ENCODE results near the gene DCAF5.
"Not testable (repeated sequence)": the region's sequence is repeated elsewhere in the genome, so short reads cannot be mapped to it uniquely, and the experiment has no call there.

Gene DCAF5

DNA sequence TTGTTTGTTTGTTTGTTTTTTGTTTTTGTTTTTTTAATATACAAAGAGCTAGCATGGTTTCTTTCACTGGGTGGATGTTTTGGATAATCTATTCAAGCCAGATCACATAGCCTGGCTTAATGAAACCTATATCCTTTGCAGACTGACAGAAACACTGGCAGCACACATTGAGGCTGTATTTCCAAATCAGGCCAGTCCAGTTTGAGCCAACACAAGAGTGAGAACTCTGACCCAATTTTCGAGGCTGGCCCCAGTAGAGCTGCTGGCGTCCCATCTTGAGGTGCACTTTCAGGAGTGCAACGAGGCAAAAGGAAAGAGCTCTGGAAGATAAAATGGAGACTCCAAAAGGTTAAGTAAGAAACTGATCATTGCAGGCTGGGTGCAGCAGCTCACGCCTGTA is 129.9 kb downstream of the DCAF5 start:
- in situ Hi-C loops (cut with MboI; ENCODE audit: low pct_unique_long_range_greater_than_20kb, low sequenced_read_pairs, unreplicated experiment), result no loop called here

DNA sequence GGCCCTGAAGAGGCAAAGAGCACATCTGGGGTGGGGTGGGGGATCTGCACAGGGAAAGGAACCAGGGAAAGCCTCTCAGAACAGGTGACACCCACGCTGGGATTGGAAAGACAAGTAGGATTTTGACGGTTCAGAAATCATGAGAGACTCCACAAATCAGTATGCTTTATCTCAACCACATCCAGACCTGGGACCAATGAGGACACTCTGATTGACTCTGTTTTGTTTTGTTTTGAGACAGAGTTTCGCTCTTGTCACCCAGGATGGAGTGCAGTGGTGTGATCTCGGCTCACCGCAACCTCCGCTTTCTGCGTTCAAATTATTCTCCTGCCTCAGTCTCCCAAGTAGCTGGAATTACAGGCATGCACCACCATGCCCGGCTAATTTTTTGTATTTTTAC is 130.8 kb downstream of the DCAF5 start:
- in situ Hi-C loops (cut with MboI; ENCODE audit: low pct_unique_long_range_greater_than_20kb, low sequenced_read_pairs, unreplicated experiment); DNase-seq (ENCODE audit: low spot score): not testable (repeated sequence)

More for the DNA sequence above, 129.9 kb downstream of the DCAF5 start:
- TF ChIP-seq, protein P1, sequence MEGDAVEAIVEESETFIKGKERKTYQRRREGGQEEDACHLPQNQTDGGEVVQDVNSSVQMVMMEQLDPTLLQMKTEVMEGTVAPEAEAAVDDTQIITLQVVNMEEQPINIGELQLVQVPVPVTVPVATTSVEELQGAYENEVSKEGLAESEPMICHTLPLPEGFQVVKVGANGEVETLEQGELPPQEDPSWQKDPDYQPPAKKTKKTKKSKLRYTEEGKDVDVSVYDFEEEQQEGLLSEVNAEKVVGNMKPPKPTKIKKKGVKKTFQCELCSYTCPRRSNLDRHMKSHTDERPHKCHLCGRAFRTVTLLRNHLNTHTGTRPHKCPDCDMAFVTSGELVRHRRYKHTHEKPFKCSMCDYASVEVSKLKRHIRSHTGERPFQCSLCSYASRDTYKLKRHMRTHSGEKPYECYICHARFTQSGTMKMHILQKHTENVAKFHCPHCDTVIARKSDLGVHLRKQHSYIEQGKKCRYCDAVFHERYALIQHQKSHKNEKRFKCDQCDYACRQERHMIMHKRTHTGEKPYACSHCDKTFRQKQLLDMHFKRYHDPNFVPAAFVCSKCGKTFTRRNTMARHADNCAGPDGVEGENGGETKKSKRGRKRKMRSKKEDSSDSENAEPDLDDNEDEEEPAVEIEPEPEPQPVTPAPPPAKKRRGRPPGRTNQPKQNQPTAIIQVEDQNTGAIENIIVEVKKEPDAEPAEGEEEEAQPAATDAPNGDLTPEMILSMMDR (IDR thresholded peaks at IDR 0.05; ENCODE audit: extremely low read depth, insufficient read depth, missing control alignments), result no peak
- no peak for DNase-seq (ENCODE audit: low spot score)

DNA sequence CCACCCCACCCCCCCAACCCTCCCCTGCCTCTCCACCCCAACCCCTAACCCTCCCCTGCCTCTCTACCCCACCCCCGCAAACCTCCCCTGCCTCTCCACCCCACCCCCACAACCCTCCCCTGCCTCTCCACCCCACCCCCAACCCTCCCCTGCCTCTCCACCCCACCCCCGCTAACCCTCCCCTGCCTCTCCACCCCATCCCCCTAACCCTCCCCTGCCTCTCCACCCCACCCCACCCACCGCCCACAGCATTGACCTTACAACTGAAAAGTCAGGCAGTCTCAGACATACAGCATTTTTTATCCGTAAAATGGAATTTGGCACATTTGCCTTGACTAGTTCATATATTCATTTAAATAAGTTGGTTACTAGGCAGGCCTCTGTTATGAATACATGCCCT is 135.2 kb downstream of the DCAF5 start:
- no peak for DNase-seq (ENCODE audit: low spot score)
- TF ChIP-seq, protein P1 (IDR thresholded peaks at IDR 0.05; ENCODE audit: extremely low read depth, insufficient read depth, missing control alignments), result no peak
- in situ Hi-C loops (cut with MboI; ENCODE audit: low pct_unique_long_range_greater_than_20kb, low sequenced_read_pairs, unreplicated experiment), result no loop called here

DNA sequence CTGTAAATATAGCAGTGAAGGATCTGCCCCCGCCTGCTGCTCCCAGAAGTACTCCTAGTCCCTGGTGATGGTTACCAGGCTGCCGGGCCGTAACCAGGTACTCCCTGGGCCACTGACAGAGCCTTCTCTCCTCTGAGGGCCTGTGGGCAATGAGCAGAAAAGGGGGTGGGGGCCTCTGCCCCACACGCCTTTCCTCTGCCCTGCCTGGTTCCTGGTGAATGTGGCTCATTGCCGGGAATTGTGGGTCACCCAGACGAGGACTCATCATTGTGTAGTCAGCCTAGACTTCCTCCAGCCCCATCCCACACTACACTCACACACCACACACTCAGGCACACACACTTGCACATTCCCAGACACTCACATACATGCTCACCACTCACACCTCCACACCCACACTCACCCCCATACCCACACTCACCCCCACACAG is 138.1 kb downstream of the DCAF5 start:
- no peak for DNase-seq (ENCODE audit: low spot score)
- in situ Hi-C loops (cut with MboI; ENCODE audit: low pct_unique_long_range_greater_than_20kb, low sequenced_read_pairs, unreplicated experiment), result no loop called here
- TF ChIP-seq, protein P1 (IDR thresholded peaks at IDR 0.05; ENCODE audit: extremely low read depth, insufficient read depth, missing control alignments), result no peak

DNA sequence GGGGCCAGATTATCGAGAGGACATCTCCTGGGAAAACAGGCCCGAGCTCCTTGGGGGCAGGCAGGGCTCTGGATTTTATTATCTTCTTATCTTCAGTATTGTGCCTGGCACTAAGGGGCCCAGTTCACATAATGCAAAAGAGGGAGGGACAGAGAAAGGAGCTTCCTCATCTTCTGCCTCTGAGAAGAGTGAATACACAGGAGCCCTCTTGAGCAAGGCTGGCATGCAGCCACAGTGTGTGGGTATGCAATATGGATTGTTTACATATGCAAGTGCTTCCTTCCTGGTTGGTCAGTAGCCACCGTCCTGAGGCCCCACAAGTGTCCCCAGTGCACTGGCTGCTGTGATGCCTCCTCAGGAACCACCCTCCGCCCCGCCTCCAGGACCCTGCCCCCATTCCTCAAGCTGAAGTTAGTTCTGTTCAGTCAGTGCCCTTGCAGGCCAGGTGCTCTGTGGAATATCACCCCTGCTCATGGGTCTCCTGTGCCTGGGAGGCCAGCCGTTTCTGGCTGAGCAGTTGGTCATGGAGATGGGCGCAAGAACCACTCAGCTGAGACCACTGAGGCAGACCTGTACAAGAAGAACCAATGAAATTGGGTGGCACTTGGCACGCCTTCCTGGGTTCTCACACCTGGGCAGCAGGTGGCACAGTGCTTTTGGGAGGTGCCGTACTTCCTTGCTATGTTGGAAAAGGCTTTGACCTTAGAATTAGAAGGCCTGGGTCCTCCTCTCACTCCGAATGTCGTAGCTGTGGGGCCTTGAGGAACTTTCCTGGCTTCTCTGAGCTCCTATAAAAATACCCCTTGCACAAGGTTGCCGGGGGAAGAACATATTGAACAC is 138.8 kb downstream of the DCAF5 start:
- in situ Hi-C loops (cut with MboI; ENCODE audit: low pct_unique_long_range_greater_than_20kb, low sequenced_read_pairs, unreplicated experiment), result no loop called here
- no peak for DNase-seq (ENCODE audit: low spot score)
- TF ChIP-seq, protein P1 (IDR thresholded peaks at IDR 0.05; ENCODE audit: extremely low read depth, insufficient read depth, missing control alignments), result no peak

DNA sequence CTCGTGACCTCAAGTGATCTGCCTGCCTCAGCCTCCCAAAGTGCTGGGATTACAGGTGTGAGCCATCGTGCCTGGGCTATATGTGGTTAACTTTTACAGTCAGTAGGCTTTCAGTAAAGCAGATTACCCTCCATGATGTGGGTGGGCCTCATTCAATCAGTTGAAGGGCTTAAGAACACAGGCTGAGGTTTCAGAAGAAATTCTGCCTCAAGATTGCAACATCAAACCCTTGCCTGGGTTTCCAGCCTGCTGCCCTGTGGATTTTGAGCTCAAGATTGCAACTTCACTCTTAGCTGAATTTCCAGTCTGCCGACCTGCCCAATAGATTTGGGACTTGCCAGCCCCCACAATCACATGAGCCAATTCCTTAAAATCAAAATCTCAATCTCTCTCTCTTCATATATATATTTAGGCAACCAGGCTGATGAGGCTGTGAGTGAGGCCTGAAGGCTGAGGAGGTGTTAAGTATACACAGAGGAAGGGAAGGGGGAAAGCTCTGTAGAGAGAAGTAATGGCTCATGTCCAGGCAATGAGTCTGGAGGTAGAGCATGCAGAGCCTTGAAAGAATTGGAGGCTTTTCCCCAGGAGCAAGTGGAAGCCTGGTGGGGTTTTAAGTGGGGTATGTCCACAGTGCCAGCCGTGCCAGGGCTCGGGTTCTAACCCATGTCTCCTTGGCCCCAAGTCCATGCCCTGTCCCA is 140.5 kb downstream of the DCAF5 start:
- no peak for DNase-seq (ENCODE audit: low spot score)
- in situ Hi-C loops (cut with MboI; ENCODE audit: low pct_unique_long_range_greater_than_20kb, low sequenced_read_pairs, unreplicated experiment), result no loop called here
- TF ChIP-seq, protein P1 (IDR thresholded peaks at IDR 0.05; ENCODE audit: extremely low read depth, insufficient read depth, missing control alignments), result no peak

DNA sequence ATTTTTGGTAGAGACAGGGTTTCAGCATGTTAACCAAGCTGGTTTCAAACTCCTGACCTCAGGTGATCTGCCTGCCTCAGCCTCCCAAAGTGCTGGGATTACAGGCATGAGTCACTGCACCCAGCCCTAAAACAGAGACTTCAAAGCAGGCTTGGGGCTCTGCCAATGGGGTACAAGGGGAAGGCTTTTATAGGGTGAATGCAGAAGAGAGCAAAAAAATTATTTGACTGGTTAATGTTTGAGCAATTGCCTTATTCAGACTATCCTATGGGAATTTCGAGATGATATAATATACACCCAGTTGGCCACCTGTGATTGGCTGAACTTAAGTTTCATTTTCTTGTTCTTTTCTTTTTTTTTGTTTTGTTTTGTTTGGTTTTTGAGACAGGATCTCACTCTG is 142.3 kb downstream of the DCAF5 start:
- in situ Hi-C loops (cut with MboI; ENCODE audit: low pct_unique_long_range_greater_than_20kb, low sequenced_read_pairs, unreplicated experiment), result no loop called here
- DNase-seq (ENCODE audit: low spot score), result no peak
- TF ChIP-seq, protein P1 (IDR thresholded peaks at IDR 0.05; ENCODE audit: extremely low read depth, insufficient read depth, missing control alignments), result no peak
